ENCODE data around the gene STARD8. TPM values are rescaled to one million over a fixed set of nuclear protein-coding genes. Genes with fewer than 3 reads are reported as not detected.

The STARD8 gene
- total RNA-seq, 1 donor: 2.6 TPM

DNA sequence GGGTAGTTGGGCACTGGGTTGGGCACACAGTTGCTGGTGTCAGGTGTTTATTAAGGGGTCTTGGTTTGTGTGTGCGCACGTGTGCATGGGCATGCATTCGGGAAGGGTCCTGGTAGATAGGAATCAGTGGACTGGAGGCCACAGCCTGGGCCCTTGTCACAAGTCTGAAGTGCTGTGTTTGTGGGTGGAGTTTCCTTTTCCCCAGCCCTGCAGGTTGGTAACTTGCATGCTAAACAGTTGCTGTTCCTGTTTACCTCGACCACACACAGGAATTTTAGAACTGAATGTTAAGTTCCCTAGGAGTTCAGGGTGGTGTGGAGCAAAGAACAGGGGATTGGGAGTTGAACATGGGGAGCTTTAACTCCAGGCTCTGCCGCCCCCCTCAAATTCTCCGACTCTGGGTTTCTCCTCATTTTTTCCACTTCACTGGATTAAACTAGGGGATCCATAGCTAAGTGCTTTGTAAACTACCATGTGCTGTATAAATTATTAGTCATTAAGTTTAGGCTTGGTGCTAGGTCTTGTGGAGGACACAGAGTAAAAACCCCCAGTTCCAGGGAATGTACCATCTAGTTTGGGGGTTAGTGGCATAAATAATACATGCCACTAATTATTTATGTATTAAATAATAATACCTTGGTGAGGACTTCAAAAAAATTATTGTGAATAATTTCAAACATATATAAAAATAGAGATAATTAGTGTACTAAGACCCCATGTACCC is 49.0 kb downstream of the STARD8 start:
- H3K4me3 ChIP-seq (ENCODE audit: low read depth, low read length): no peak overlapping the region
- TF ChIP-seq, protein P1, sequence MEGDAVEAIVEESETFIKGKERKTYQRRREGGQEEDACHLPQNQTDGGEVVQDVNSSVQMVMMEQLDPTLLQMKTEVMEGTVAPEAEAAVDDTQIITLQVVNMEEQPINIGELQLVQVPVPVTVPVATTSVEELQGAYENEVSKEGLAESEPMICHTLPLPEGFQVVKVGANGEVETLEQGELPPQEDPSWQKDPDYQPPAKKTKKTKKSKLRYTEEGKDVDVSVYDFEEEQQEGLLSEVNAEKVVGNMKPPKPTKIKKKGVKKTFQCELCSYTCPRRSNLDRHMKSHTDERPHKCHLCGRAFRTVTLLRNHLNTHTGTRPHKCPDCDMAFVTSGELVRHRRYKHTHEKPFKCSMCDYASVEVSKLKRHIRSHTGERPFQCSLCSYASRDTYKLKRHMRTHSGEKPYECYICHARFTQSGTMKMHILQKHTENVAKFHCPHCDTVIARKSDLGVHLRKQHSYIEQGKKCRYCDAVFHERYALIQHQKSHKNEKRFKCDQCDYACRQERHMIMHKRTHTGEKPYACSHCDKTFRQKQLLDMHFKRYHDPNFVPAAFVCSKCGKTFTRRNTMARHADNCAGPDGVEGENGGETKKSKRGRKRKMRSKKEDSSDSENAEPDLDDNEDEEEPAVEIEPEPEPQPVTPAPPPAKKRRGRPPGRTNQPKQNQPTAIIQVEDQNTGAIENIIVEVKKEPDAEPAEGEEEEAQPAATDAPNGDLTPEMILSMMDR (IDR thresholded peaks at IDR 0.05; ENCODE audit: insufficient read depth, low read depth, low read length): no peak
- DNase-seq (ENCODE audit: low read depth): no peak

DNA sequence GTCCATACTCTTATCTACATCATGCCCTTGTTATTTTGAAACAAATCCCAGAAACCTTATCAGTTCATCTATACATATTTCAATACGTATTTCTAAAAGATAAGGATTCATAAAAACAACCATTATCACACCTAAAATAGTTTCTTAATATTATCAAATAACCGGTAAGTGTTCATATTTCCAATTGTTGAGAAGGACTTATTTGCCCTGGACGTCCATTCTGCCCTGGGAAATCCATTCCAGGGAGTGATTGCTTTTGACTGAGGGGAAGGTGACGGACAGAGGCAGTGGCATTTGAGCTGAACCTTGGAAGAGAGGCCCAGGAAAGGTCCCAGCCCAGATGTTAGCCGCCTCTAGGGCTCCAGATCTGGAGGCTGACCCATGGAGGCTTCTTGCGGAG is 49.6 kb downstream of the STARD8 start:
- TF ChIP-seq, protein P1 (IDR thresholded peaks at IDR 0.05; ENCODE audit: insufficient read depth, low read depth, low read length): no peak
- no peak overlapping the region for H3K4me3 ChIP-seq (ENCODE audit: low read depth, low read length)
- no peak for DNase-seq (ENCODE audit: low read depth)

DNA sequence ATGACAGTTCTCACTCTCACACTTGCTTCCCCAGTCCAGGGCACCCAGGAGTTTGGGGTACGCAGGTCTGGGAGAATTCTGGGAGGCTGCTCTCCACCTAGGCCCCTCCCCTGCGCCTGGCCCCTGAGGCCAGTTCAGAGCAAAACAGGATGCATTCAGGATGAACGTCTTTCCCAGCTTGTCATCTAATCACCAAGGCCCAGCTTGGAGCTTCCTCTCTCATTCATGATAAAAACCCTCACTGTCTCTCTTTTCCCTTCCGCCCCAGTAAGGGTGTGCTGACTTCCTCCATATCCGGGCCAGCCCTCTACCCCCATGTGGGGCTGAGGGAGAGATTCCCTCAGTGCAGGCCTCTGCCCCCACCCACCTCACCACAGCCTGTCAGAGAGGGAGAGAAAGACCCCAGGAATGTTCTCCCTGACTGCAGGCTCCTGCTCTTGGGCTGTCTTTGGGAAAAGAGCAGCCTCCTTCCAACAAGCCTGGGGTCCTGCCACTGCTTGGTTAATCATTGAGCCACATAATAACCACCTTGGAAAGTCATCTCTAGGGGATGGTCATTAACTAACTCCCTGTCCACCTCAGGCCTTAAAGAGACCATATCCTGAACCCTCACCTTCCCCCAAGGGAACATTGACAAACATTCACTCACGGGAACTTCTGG is 50.1 kb downstream of the STARD8 start:
- no peak for DNase-seq (ENCODE audit: low read depth)
- TF ChIP-seq, protein P1 (IDR thresholded peaks at IDR 0.05; ENCODE audit: insufficient read depth, low read depth, low read length): no peak
- no peak overlapping the region for H3K4me3 ChIP-seq (ENCODE audit: low read depth, low read length)

DNA sequence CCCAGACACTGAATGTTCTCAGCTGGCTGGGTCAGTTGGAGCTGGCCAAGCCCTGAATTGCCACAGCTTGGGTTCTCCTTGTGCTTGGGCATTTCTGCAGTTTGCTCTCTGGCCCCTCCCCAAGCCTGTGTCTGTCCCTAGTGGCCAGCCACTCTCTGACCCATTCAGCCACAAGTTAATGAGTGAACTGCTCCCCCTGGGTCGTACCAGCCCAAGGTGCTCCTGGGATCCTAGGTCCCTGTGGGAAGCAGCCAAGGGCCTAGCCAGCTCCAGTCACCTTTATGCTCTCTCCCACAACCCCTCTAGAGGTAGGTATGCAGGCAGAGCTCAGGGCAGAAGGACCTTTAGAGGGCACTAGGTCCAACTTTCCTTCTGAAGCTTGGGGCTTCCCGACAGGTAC is 51.5 kb downstream of the STARD8 start:
- no peak for DNase-seq (ENCODE audit: low read depth)

DNA sequence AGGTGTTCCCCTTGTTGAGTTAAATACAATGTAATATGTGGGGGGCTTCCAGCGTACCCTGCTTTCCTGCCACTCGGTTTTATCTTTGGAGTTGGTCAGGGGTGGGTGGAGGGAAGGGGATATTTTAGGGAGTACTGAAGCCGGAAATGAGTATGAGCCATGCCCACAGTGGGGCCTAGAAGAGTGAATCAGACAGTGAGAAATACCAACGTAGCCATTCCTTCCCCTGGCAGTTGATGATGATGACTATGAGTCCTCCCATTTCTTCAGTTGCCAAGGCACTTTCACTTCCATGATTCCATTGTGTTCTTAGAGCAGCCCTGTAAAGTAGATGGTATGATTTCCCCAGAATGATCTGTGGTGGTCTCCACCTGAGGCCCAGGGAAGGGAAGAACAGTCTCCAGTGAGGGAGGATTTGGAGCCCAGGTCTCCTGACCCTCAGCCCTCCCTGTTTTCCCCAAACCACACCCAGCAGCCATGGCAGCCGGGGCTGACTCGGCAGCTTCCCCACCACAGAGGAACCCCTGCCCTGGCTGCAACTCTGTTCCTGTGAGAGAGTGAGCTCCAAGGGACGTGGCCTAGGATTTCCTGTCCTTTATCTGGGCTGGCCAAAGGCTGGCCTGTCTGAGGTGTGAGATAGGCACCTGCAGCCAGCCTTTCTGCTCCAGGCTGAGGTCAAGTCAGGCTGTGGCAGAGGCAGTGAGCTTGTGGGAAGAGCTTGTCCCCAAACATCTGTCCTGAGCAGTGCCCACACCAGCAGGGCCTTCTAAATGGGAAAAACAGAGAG is 52.7 kb downstream of the STARD8 start:
- DNase-seq (ENCODE audit: low read depth): no peak
- H3K4me3 ChIP-seq (ENCODE audit: low read depth, low read length): no peak overlapping the region
- TF ChIP-seq, protein P1 (IDR thresholded peaks at IDR 0.05; ENCODE audit: insufficient read depth, low read depth, low read length): no peak

More for the DNA sequence above, 51.5 kb downstream of the STARD8 start:
- TF ChIP-seq, protein P1 (IDR thresholded peaks at IDR 0.05; ENCODE audit: insufficient read depth, low read depth, low read length): no peak
- H3K4me3 ChIP-seq (ENCODE audit: low read depth, low read length): no peak overlapping the region

DNA sequence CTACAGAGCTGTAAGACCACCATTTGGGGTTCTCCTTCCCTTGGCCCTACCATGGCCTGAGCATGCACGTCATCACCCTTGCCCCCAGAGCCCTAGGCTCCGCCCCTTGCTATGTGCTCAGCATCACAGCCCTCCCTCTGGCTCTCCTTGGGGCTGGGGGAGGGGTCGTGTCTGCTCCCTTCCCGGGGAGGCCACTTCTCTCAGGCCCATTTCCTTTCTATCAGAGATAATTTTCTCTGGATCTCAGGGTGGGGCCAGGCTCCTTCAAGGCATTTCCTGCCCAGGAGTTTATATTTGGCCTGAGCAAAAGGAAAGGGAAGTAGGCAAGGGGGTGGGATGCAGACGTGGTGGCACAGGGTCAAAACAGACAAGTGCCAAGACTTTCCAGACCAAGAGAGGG is 55.9 kb downstream of the STARD8 start:
- H3K4me3 ChIP-seq (ENCODE audit: low read depth, low read length): no peak overlapping the region
- TF ChIP-seq, protein P1 (IDR thresholded peaks at IDR 0.05; ENCODE audit: insufficient read depth, low read depth, low read length): no peak
- DNase-seq (ENCODE audit: low read depth): no peak
